GM23248 (cell line): Measurements from ENCODE around the gene CAMK2B.

Source experiments
- EZH2 ChIP-seq: fragments of 200-600 bp; sonication (generic); IDR thresholded peaks from 2 replicates; pipeline ENCODE4 v1.6.1; 2018; ENCODE audit warnings: antibody characterized with exemption, mild to moderate bottlenecking; ENCODE audit not compliant: insufficient read depth, poor library complexity, severe bottlenecking
- EZH2phosphoT487 ChIP-seq: fragments of 200-600 bp; sonication (generic); IDR thresholded peaks from 2 replicates; pipeline ENCODE4 v1.6.1; 2018; ENCODE audit warnings: antibody characterized with exemption, moderate library complexity, mild to moderate bottlenecking, low read depth; ENCODE audit not compliant: insufficient read depth

- no peak for TF ChIP-seq EZH2
- no peak for TF ChIP-seq EZH2phosphoT487
Measured at GRCh38 chr7:44283381-44284211, 41.8 kb downstream of the CAMK2B start.
